CD8-positive, alpha-beta memory T cell (primary cell): ENCODE data around the gene MCF2L. TPM values are rescaled to one million over a fixed set of nuclear protein-coding genes. Genes with fewer than 3 reads are reported as not detected.
A peak's percentile ranks its signal among the peaks of the same experiment; 100 is the strongest.

Source experiments
- CTCF ChIA-PET: fragments of 350-600 bp; sonication (Branson Sonifier 250); formaldehyde crosslinking; loops from one replicate; lab custom pipeline; 2021; ENCODE audit warnings: antibody characterized with exemption; lab: Charles Lee
- POLR2A ChIA-PET: fragments of 350-600 bp; sonication (Branson Sonifier 250); formaldehyde crosslinking; loops from one replicate; lab custom pipeline; 2021; ENCODE audit warnings: antibody characterized with exemption; lab: Charles Lee
- DNase-seq, 5 donors: peaks; one replicate each; pipeline versions ENCODE4 v3.0.0 to v3.0.0-alpha.2; 2020 to 2022; ENCODE audit warnings: mixed read lengths in 1 of 5
- H3K27ac ChIP-seq: one replicate; pipeline ENCODE4 v1.7.0; 2013; ENCODE audit warnings: low read depth, mild to moderate bottlenecking, low read length, moderate library complexity
- H3K27me3 ChIP-seq: 2 replicates; pipeline ENCODE4 v1.7.0; 2013; ENCODE audit warnings: low read length, mild to moderate bottlenecking; ENCODE audit not compliant: insufficient read depth, poor library complexity, severe bottlenecking
- H3K36me3 ChIP-seq: 2 replicates; pipeline ENCODE4 v1.7.0; 2013; ENCODE audit warnings: mild to moderate bottlenecking, low read length, moderate library complexity; ENCODE audit not compliant: insufficient read depth
- H3K4me1 ChIP-seq: 2 replicates; pipeline ENCODE4 v1.7.0; 2013; ENCODE audit warnings: mild to moderate bottlenecking, low read length, moderate library complexity; ENCODE audit not compliant: insufficient read depth
- H3K4me3 ChIP-seq: 2 replicates; pipeline ENCODE4 v1.7.0; 2013; ENCODE audit warnings: mild to moderate bottlenecking, low read length
- H3K9me3 ChIP-seq: 2 replicates; pipeline ENCODE4 v1.7.0; 2013; ENCODE audit warnings: mild to moderate bottlenecking, low read length
- H3K27ac Mint-ChIP-seq, 8 donors: one replicate each; pipeline ENCODE4 v1.8.0; 2020 to 2021; ENCODE audit warnings: mixed read lengths in 8 of 8, mild to moderate bottlenecking in 6 of 8, inconsistent platforms in 3 of 8, moderate library complexity in 3 of 8
- H3K27me3 Mint-ChIP-seq, 2 donors: one replicate each; pipeline ENCODE4 v1.8.0; 2020 to 2021; ENCODE audit warnings: mixed read lengths in 2 of 2, mild to moderate bottlenecking in 1 of 2, moderate library complexity in 1 of 2
- H3K36me3 Mint-ChIP-seq, 3 donors: one replicate each; pipeline ENCODE4 v1.8.0; 2020 to 2021; ENCODE audit warnings: mixed read lengths in 3 of 3, inconsistent platforms in 1 of 3, mild to moderate bottlenecking in 1 of 3
- H3K4me1 Mint-ChIP-seq, 3 donors: one replicate each; pipeline ENCODE4 v1.8.0; 2020 to 2021; ENCODE audit warnings: mixed read lengths in 3 of 3, inconsistent platforms in 1 of 3, mild to moderate bottlenecking in 1 of 3
- H3K4me3 Mint-ChIP-seq, 7 donors: one replicate each; pipeline ENCODE4 v1.8.0; 2020 to 2021; ENCODE audit warnings: mixed read lengths in 7 of 7, mild to moderate bottlenecking in 6 of 7, moderate library complexity in 4 of 7, inconsistent platforms in 2 of 7
- H3K9me3 Mint-ChIP-seq, 5 donors: one replicate each; pipeline ENCODE4 v1.8.0; 2020 to 2022; ENCODE audit warnings: mixed read lengths in 5 of 5, mild to moderate bottlenecking in 3 of 5, moderate library complexity in 2 of 5, inconsistent platforms in 1 of 5
- polyA plus RNA-seq: library from polyadenylated mRNA; unstranded; fragments of 300-500 nt; fragmentation: Illumina TruSeq; gene quantifications from one replicate; pipeline ENCODE4 v1.2.3, GENCODE V29; 2021
- total RNA-seq, 2 experiments: library from RNA; stranded (reverse); gene quantifications; one replicate each; pipeline ENCODE4 v1.2.3, GENCODE V29; 2021

Gene MCF2L, protein sequence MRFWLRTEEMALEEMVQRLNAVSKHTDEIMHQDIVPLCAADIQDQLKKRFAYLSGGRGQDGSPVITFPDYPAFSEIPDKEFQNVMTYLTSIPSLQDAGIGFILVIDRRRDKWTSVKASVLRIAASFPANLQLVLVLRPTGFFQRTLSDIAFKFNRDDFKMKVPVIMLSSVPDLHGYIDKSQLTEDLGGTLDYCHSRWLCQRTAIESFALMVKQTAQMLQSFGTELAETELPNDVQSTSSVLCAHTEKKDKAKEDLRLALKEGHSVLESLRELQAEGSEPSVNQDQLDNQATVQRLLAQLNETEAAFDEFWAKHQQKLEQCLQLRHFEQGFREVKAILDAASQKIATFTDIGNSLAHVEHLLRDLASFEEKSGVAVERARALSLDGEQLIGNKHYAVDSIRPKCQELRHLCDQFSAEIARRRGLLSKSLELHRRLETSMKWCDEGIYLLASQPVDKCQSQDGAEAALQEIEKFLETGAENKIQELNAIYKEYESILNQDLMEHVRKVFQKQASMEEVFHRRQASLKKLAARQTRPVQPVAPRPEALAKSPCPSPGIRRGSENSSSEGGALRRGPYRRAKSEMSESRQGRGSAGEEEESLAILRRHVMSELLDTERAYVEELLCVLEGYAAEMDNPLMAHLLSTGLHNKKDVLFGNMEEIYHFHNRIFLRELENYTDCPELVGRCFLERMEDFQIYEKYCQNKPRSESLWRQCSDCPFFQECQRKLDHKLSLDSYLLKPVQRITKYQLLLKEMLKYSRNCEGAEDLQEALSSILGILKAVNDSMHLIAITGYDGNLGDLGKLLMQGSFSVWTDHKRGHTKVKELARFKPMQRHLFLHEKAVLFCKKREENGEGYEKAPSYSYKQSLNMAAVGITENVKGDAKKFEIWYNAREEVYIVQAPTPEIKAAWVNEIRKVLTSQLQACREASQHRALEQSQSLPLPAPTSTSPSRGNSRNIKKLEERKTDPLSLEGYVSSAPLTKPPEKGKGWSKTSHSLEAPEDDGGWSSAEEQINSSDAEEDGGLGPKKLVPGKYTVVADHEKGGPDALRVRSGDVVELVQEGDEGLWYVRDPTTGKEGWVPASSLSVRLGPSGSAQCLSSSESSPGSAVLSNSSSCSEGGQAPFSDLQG
- total RNA-seq (1 to 10 TPM; 9.1 to 9.6 TPM), polyA plus RNA-seq (2.5 TPM)

DNA sequence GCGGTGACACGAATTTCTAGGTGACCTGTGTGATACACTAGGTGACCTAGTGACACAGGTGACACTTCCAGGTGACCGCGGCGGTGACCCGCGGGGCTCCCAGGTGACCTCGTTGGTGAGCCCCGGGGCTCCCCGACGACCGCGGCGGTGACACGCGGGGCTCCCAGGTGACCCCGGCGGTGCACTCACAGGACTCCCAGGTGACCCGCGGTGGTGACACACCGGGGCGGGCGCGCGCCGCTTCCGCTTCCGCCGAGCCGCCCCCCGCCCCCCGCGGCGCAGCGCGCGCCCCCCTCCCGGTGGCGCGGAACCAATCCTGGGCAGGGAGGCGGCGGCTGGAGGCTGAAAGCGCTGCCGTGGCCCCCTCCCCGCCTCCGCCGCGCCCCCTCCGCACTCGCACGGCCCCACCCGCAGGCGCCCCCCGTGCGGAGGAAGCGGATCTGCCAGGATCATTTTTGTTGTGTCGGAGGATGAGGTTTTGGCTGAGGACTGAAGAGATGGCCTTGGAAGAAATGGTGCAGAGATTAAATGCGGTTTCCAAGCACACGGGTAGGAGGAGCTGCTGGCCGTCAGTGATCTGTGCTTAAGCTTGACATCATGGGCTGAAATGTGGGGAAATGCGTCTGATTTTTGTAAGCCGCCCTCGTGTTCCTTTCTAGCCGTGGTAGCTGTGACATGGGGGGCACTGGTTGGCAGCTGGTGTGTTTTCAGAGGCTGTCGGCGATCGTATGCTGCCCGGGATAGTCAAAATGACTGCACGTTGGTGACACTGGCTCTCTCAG is at the start of gene MCF2L:
Gene MCF2L (plus strand): TSS at position 305 of the 782 bp plus-strand sequence. CDS start 166 bp downstream, at position 471.
- DNase-seq, result peak; percentile 43 to 83 (median 74)
- H3K27ac Mint-ChIP-seq, result peak within 1 kb of the TSS; percentile 75 to 96 (median 91)
- Histone ChIP-seq H3K9me3 (no peaks in the 10 kb centered on the region), H3K27me3 (no peaks in the 10 kb centered on the region), H3K4me3 (peak within 1 kb of the TSS; percentile 86), H3K36me3 (no peaks in the 10 kb centered on the region), H3K27ac (peak within 1 kb of the TSS; percentile 64), H3K4me1 (peaks cover 15% of the 10 kb centered on the region)
- H3K36me3 Mint-ChIP-seq, result peaks cover 0 to 9% (median 2%) of the 10 kb centered on the region in 3 donors
- no peaks in the 10 kb centered on the region for H3K9me3 Mint-ChIP-seq
- H3K4me3 Mint-ChIP-seq, result peak within 1 kb of the TSS; percentile 87 to 99 (median 92)
- H3K4me1 Mint-ChIP-seq, result peaks cover 18 to 41% (median 40%) of the 10 kb centered on the region in 3 donors
- H3K27me3 Mint-ChIP-seq, result no peaks in the 10 kb centered on the region
- ChIA-PET POLR2A (interaction anchor here (0.5 to 0.6 kb wide), 2 partner anchors 241 to 1902 kb away, joined by 3 read pairs; partner anchors contain the start of gene CUL4A), CTCF (interaction anchor here (0.7 to 3.4 kb wide), 4 partner anchors 26 to 426 kb away, joined by 3 to 15 read pairs (median 4); no protein-coding TSS in a partner anchor)

DNA sequence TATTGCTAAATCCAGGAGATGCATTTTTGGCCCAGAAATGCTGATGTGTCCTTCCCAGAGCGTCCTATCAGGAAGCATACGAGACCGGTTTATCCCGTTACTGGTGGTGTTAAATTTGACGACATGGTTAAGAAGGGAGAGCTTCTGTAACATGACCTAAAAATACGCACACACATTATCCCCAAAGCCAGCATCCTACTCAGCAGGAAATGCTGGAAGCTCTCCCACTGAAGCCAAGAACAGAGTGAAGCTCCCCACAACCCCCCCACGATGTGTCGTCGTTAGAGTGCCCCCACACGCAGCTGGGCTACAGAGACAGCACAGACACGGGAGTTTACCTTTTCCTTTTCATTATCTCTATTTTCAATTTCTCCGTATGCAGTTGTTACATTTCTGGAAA is 45.1 kb upstream of the MCF2L start:
- Mint-ChIP-seq H3K9me3 (no peaks in the 10 kb centered on the region), H3K27ac (no peak overlapping the region), H3K27me3 (peaks cover 13 to 47% of the 10 kb centered on the region in 2 donors), H3K4me3 (no peak overlapping the region), H3K36me3 (no peaks in the 10 kb centered on the region), H3K4me1 (peaks cover 0 to under 1% (median 0%) of the 10 kb centered on the region in 3 donors)
- ChIA-PET POLR2A (no interaction called here), CTCF (no interaction called here)
- Histone ChIP-seq H3K4me1 (no peaks in the 10 kb centered on the region), H3K27me3 (no peaks in the 10 kb centered on the region), H3K9me3 (no peaks in the 10 kb centered on the region), H3K36me3 (no peaks in the 10 kb centered on the region), H3K27ac (no peak overlapping the region), H3K4me3 (no peak overlapping the region)
- DNase-seq, result no peak

- CTCF ChIA-PET, result no interaction called here
- POLR2A ChIA-PET, result no interaction called here
- H3K27ac ChIP-seq, result no peak overlapping the region
These were observed 44.6 kb upstream of the MCF2L start for GRCh38 chr13:112924365-112924764.

GRCh38 chr13:112926003-112926402 is 43.0 kb upstream of the MCF2L start:
- Mint-ChIP-seq H3K9me3 (no peaks in the 10 kb centered on the region), H3K27me3 (peaks cover 27 to 54% of the 10 kb centered on the region in 2 donors)
- no peaks in the 10 kb centered on the region for H3K9me3 ChIP-seq

More at GRCh38 chr13:112924365-112924764, 44.6 kb upstream of the MCF2L start:
- Mint-ChIP-seq H3K4me3 (no peak overlapping the region), H3K36me3 (no peaks in the 10 kb centered on the region), H3K27me3 (peaks cover 14 to 51% of the 10 kb centered on the region in 2 donors), H3K4me1 (peaks cover 0 to 4% (median 0%) of the 10 kb centered on the region in 3 donors), H3K9me3 (no peaks in the 10 kb centered on the region), H3K27ac (no peak overlapping the region)
- Histone ChIP-seq H3K27me3 (peaks cover under 1% of the 10 kb centered on the region), H3K9me3 (no peaks in the 10 kb centered on the region), H3K4me1 (no peaks in the 10 kb centered on the region), H3K4me3 (no peak overlapping the region), H3K36me3 (no peaks in the 10 kb centered on the region)
- no peak for DNase-seq

DNA sequence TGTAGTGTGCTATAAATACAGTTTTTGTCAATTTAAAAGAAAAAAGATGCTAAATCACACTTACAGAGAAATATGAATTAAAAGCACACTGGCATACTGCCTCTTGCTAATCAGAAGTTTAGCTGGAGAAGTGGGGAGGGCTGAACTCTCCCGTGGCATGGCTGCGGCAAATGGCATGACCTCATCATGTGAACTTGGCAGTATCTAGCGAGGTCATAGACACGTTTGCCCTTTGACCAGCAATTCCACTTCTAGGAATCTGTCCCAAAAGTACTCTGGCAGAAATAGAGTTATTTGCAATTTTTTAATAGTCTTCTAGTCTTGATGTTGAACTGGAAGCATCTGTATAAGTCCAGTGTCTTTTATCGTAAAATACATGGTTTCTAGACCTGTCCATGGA is 42.0 kb upstream of the MCF2L start:
- Histone ChIP-seq H3K36me3 (no peaks in the 10 kb centered on the region), H3K4me3 (no peak overlapping the region), H3K4me1 (peaks cover 3% of the 10 kb centered on the region), H3K27ac (no peak overlapping the region), H3K9me3 (no peaks in the 10 kb centered on the region), H3K27me3 (peaks cover 13% of the 10 kb centered on the region)
- ChIA-PET POLR2A (no interaction called here), CTCF (no interaction called here)
- Mint-ChIP-seq H3K4me1 (peaks cover 3 to 10% (median 4%) of the 10 kb centered on the region in 3 donors), H3K9me3 (no peaks in the 10 kb centered on the region), H3K36me3 (no peaks in the 10 kb centered on the region), H3K4me3 (no peak overlapping the region), H3K27me3 (peaks cover 27 to 58% of the 10 kb centered on the region in 2 donors), H3K27ac (no peak overlapping the region)
- no peak for DNase-seq

More at GRCh38 chr13:112926003-112926402, 43.0 kb upstream of the MCF2L start:
- H3K4me1 ChIP-seq, result peaks cover 3% of the 10 kb centered on the region
- no peaks in the 10 kb centered on the region for H3K36me3 Mint-ChIP-seq
- H3K4me1 Mint-ChIP-seq, result peaks cover 3 to 10% (median 4%) of the 10 kb centered on the region in 3 donors
- no peak overlapping the region for H3K4me3 ChIP-seq
- DNase-seq, result no peak
- H3K27me3 ChIP-seq, result peaks cover 7% of the 10 kb centered on the region
- H3K27ac Mint-ChIP-seq, result no peak overlapping the region
- ChIA-PET CTCF (no interaction called here), POLR2A (no interaction called here)
- H3K4me3 Mint-ChIP-seq, result no peak overlapping the region
- no peaks in the 10 kb centered on the region for H3K36me3 ChIP-seq
- no peak overlapping the region for H3K27ac ChIP-seq

GRCh38 chr13:112928020-112928971 is 40.7 kb upstream of the MCF2L start:
- Mint-ChIP-seq H3K27me3 (peaks cover 24 to 61% of the 10 kb centered on the region in 2 donors), H3K4me1 (peaks cover 3 to 10% (median 4%) of the 10 kb centered on the region in 3 donors), H3K4me3 (no peak overlapping the region), H3K9me3 (no peaks in the 10 kb centered on the region), H3K27ac (no peak overlapping the region), H3K36me3 (no peaks in the 10 kb centered on the region)
- no peaks in the 10 kb centered on the region for H3K9me3 ChIP-seq
- H3K27me3 ChIP-seq, result peaks cover 13% of the 10 kb centered on the region
- H3K4me3 ChIP-seq, result no peak overlapping the region
- no peaks in the 10 kb centered on the region for H3K36me3 ChIP-seq
- no peak overlapping the region for H3K27ac ChIP-seq
- ChIA-PET CTCF (no interaction called here), POLR2A (no interaction called here)
- no peak for DNase-seq
- H3K4me1 ChIP-seq, result peaks cover 3% of the 10 kb centered on the region
